NB4 (cell line): Measurements from ENCODE around the gene MYOF.

Source experiments
- MYC ChIP-seq: IDR thresholded peaks from 2 replicates; pipeline ENCODE4 v1.6.1; 2011; ENCODE audit warnings: low read depth, low read length
- TF ChIP-seq, protein P1 (sequence below): IDR thresholded peaks from one replicate; pipeline ENCODE4 v1.5.1; 2012; ENCODE audit warnings: low read depth, low read length

DNA sequence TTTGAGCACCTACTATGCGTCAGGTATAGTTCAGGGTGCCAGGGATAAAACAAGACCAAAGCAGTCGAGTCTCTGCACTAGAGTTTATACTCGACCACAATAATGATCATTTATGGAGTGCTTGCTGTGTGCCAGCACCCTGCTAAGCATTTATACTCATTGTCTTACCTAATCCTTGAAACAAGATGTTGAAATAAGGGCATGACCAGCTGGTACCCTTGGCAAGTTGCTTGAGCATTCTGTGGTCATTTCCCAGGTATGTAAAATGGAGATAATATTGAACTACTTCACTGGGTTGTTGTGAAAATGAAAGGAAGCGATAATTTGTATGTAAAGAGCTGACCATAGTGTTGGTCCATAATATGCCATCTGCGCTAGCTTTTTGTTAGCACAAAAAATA, 223.0 kb downstream of the MYOF start:
- TF ChIP-seq, protein P1, sequence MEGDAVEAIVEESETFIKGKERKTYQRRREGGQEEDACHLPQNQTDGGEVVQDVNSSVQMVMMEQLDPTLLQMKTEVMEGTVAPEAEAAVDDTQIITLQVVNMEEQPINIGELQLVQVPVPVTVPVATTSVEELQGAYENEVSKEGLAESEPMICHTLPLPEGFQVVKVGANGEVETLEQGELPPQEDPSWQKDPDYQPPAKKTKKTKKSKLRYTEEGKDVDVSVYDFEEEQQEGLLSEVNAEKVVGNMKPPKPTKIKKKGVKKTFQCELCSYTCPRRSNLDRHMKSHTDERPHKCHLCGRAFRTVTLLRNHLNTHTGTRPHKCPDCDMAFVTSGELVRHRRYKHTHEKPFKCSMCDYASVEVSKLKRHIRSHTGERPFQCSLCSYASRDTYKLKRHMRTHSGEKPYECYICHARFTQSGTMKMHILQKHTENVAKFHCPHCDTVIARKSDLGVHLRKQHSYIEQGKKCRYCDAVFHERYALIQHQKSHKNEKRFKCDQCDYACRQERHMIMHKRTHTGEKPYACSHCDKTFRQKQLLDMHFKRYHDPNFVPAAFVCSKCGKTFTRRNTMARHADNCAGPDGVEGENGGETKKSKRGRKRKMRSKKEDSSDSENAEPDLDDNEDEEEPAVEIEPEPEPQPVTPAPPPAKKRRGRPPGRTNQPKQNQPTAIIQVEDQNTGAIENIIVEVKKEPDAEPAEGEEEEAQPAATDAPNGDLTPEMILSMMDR, result no peak
- TF ChIP-seq MYC, result no peak
